Caco-2 (cell line): ENCODE results near the gene SLC43A2. TPM values are rescaled to one million over a fixed set of nuclear protein-coding genes. Genes with fewer than 3 reads are reported as not detected.
"Not testable (repeated sequence)": the region's sequence is repeated elsewhere in the genome, so short reads cannot be mapped to it uniquely, and the experiment has no call there.

Experiments
- BruUV-seq: library from RNA; stranded (reverse); fragments of 400-500 nt; replicated peaks from 2 replicates; lab custom pipeline; 2021; lab: Mats Ljungman, UMichigan
- CTCF ChIA-PET: fragments of 300-600 bp; sonication (Branson Sonifier 250); formaldehyde crosslinking; loops from one replicate; lab custom pipeline; 2022; ENCODE audit warnings: antibody characterized with exemption; lab: Charles Lee
- POLR2A ChIA-PET: fragments of 300-600 bp; sonication (Branson Sonifier 250); formaldehyde crosslinking; loops from one replicate; lab custom pipeline; 2022; ENCODE audit warnings: antibody characterized with exemption; lab: Charles Lee
- DNase-seq, 2 experiments: peaks; one replicate each; pipeline versions ENCODE4 v3.0.0 to v3.0.0-alpha.2; 2020 to 2022
- H3K27me3 ChIP-seq: replicated peaks from 2 replicates; pipeline ENCODE4 v1.6.0; 2011; ENCODE audit warnings: low read length; ENCODE audit not compliant: control insufficient read depth, insufficient read depth
- H3K36me3 ChIP-seq: 2 replicates; pipeline ENCODE4 v1.5.1; 2011; ENCODE audit warnings: low read length; ENCODE audit not compliant: control insufficient read depth, insufficient read depth
- H3K4me1 ChIP-seq: fragments of 250-450 bp; sonication (Bioruptor Pico); 2 replicates; pipeline ENCODE4 v1.5.1; 2020; ENCODE audit warnings: mild to moderate bottlenecking
- H3K4me3 ChIP-seq: 2 replicates; pipeline ENCODE4 v1.5.1; 2011; ENCODE audit warnings: low read depth, mild to moderate bottlenecking, control low read depth, low read length
- H3K9me3 ChIP-seq: fragments of 250-450 bp; sonication (Bioruptor Pico); 2 replicates; pipeline ENCODE4 v1.5.1; 2020; ENCODE audit warnings: mild to moderate bottlenecking, moderate library complexity
- H3K27ac Mint-ChIP-seq: one replicate; pipeline ENCODE4 v1.8.0; 2022; ENCODE audit warnings: mixed read lengths; ENCODE audit not compliant: unreplicated experiment
- H3K27me3 Mint-ChIP-seq: one replicate; pipeline ENCODE4 v1.8.0; 2022; ENCODE audit warnings: mixed read lengths; ENCODE audit not compliant: insufficient read depth, unreplicated experiment
- H3K36me3 Mint-ChIP-seq: one replicate; pipeline ENCODE4 v1.8.0; 2022; ENCODE audit warnings: mild to moderate bottlenecking, mixed read lengths; ENCODE audit not compliant: insufficient read depth, unreplicated experiment
- H3K4me1 Mint-ChIP-seq: one replicate; pipeline ENCODE4 v1.8.0; 2022; ENCODE audit warnings: low read depth, mixed read lengths; ENCODE audit not compliant: unreplicated experiment
- H3K4me3 Mint-ChIP-seq: one replicate; pipeline ENCODE4 v1.8.0; 2022; ENCODE audit warnings: mild to moderate bottlenecking, moderate library complexity, mixed read lengths; ENCODE audit not compliant: unreplicated experiment
- H3K9me3 Mint-ChIP-seq: one replicate; pipeline ENCODE4 v1.8.0; 2022; ENCODE audit warnings: mixed read lengths; ENCODE audit not compliant: unreplicated experiment
- CTCF ChIP-seq, 2 experiments: fragments of 200-600 bp in 1 of 2; IDR thresholded peaks; 1 replicate in 1 of 2; 2 replicates in 1 of 2; pipeline versions ENCODE4 v1.5.1 to v1.8.0; 2011 to 2022; ENCODE audit warnings: antibody characterized with exemption in 1 of 2, control low read depth in 1 of 2, inconsistent platforms in 1 of 2, low read depth in 1 of 2, low read length in 1 of 2, mild to moderate bottlenecking in 1 of 2, moderate library complexity in 1 of 2; ENCODE audit not compliant: insufficient read depth in 1 of 2, severe bottlenecking in 1 of 2, unreplicated experiment in 1 of 2
- intact Hi-C: fragments of 100-400 bp; cut with micrococcal nuclease; formaldehyde crosslinking; loops from one replicate; pipeline ENCODE4 v1.10.0; 2022; ENCODE audit not compliant: unreplicated experiment
- total RNA-seq: library from RNA; stranded (reverse); gene quantifications from 2 replicates; pipeline ENCODE4 v1.2.3, GENCODE V29; 2022

SLC43A2 gene
- total RNA-seq, 1 experiment from 2014 or later: 33.9 TPM

GRCh38 chr17:1673041-1673785, 44.6 kb upstream of the SLC43A2 start:
- peaks cover 3% of the 10 kb centered on the region for H3K36me3 ChIP-seq
- intact Hi-C loops: no loop called here
- no peak overlapping the region for H3K4me3 ChIP-seq
- BruUV-seq: no TSS peak
- no peaks in the 10 kb centered on the region for H3K9me3 ChIP-seq
- Mint-ChIP-seq H3K4me1 (peaks cover 23% of the 10 kb centered on the region), H3K9me3 (no peaks in the 10 kb centered on the region), H3K4me3 (no peak overlapping the region), H3K27me3 (no peaks in the 10 kb centered on the region), H3K27ac (no peak overlapping the region), H3K36me3 (peaks cover 98% of the 10 kb centered on the region)
- POLR2A ChIA-PET: interaction anchor here (1.1 kb wide), 1 partner anchor 43 kb away, joined by 7 read pairs; no protein-coding TSS in a partner anchor
- no peak for TF ChIP-seq CTCF (IDR thresholded peaks at IDR 0.05; ENCODE audit: insufficient read depth in 1 of 2, low read depth in 1 of 2, low read length in 1 of 2, severe bottlenecking in 1 of 2, unreplicated experiment in 1 of 2)
- no peak for DNase-seq
- H3K4me1 ChIP-seq: no peaks in the 10 kb centered on the region
- H3K27me3 ChIP-seq: no peaks in the 10 kb centered on the region
- CTCF ChIA-PET: no interaction called here

GRCh38 chr17:1663934-1664333, 35.3 kb upstream of the SLC43A2 start:
- peaks cover 11% of the 10 kb centered on the region for H3K4me1 Mint-ChIP-seq
- peaks cover 14% of the 10 kb centered on the region for H3K36me3 ChIP-seq
- H3K27me3 ChIP-seq, BruUV-seq, H3K4me3 Mint-ChIP-seq, DNase-seq, H3K9me3 Mint-ChIP-seq, H3K27me3 Mint-ChIP-seq, H3K9me3 ChIP-seq, H3K27ac Mint-ChIP-seq, intact Hi-C loops, H3K4me3 ChIP-seq: not testable (repeated sequence)
- ChIA-PET CTCF (interaction anchor here (0.6 to 1.0 kb wide), 2 partner anchors 15 to 1760 kb away, joined by 3 to 9 read pairs; no protein-coding TSS in a partner anchor), POLR2A (interaction anchor here (1.0 kb wide), 1 partner anchor 14 kb away, joined by 3 read pairs; the partner anchor contains the start of gene RILP)
- H3K4me1 ChIP-seq: peaks cover 12% of the 10 kb centered on the region
- peaks cover 99% of the 10 kb centered on the region for H3K36me3 Mint-ChIP-seq

- Histone ChIP-seq H3K9me3 (no peaks in the 10 kb centered on the region), H3K27me3 (no peaks in the 10 kb centered on the region), H3K4me1 (no peaks in the 10 kb centered on the region), H3K36me3 (peaks cover 21% of the 10 kb centered on the region), H3K4me3 (no peak overlapping the region)
- no peak for DNase-seq
- ChIA-PET CTCF (interaction anchor here (1.0 kb wide), 1 partner anchor 8 kb away, joined by 5 read pairs; no protein-coding TSS in a partner anchor), POLR2A (interaction anchor here (1.4 kb wide), 1 partner anchor 12 kb away, joined by 3 read pairs; the partner anchor contains the start of gene RILP)
- H3K27me3 Mint-ChIP-seq: no peaks in the 10 kb centered on the region
- no peak overlapping the region for H3K4me3 Mint-ChIP-seq
- intact Hi-C loops: no loop called here
- H3K9me3 Mint-ChIP-seq: no peaks in the 10 kb centered on the region
- no peak for TF ChIP-seq CTCF (IDR thresholded peaks at IDR 0.05; ENCODE audit: insufficient read depth in 1 of 2, low read depth in 1 of 2, low read length in 1 of 2, severe bottlenecking in 1 of 2, unreplicated experiment in 1 of 2)
- no TSS peak for BruUV-seq
- H3K27ac Mint-ChIP-seq: no peak overlapping the region
- peaks cover 100% of the 10 kb centered on the region for H3K36me3 Mint-ChIP-seq
- H3K4me1 Mint-ChIP-seq: no peaks in the 10 kb centered on the region
These were observed 32.4 kb upstream of the SLC43A2 start for GRCh38 chr17:1661045-1661444.
